ENCODE results near the gene MTHFD1L.
A peak's percentile ranks its signal among the peaks of the same experiment; 100 is the strongest.

Gene MTHFD1L

GRCh38 chr6:150975136-150975535 is 109.6 kb downstream of the MTHFD1L start:
- DNase-seq (ENCODE audit: low read depth): no peak
- TF ChIP-seq CTCF (conservative IDR thresholded peaks at IDR 0.05; ENCODE audit: control insufficient read depth, insufficient read depth, low read depth, low read length): no peak
- no peak overlapping the region for H3K4me3 ChIP-seq (ENCODE audit: control insufficient read depth, low read depth, low read length)

- peak; percentile 24 for DNase-seq (ENCODE audit: low read depth)
- no peak overlapping the region for H3K4me3 ChIP-seq (ENCODE audit: control insufficient read depth, low read depth, low read length)
Observed at GRCh38 chr6:150977281-150977680, 111.8 kb downstream of the MTHFD1L start.

GRCh38 chr6:150978624-150979023 is 113.1 kb downstream of the MTHFD1L start:
- TF ChIP-seq CTCF (conservative IDR thresholded peaks at IDR 0.05; ENCODE audit: control insufficient read depth, insufficient read depth, low read depth, low read length): no peak
- H3K4me3 ChIP-seq (ENCODE audit: control insufficient read depth, low read depth, low read length): no peak overlapping the region
- no peak for DNase-seq (ENCODE audit: low read depth)

More at GRCh38 chr6:150977281-150977680, 111.8 kb downstream of the MTHFD1L start:
- no peak for TF ChIP-seq CTCF (conservative IDR thresholded peaks at IDR 0.05; ENCODE audit: control insufficient read depth, insufficient read depth, low read depth, low read length)

GRCh38 chr6:150979826-150980350 is 114.4 kb downstream of the MTHFD1L start:
- DNase-seq (ENCODE audit: low read depth): no peak
- H3K4me3 ChIP-seq (ENCODE audit: control insufficient read depth, low read depth, low read length): no peak overlapping the region
- TF ChIP-seq CTCF (conservative IDR thresholded peaks at IDR 0.05; ENCODE audit: control insufficient read depth, insufficient read depth, low read depth, low read length): no peak

GRCh38 chr6:150981095-150981494 is 115.6 kb downstream of the MTHFD1L start:
- no peak for DNase-seq (ENCODE audit: low read depth)
- TF ChIP-seq CTCF (conservative IDR thresholded peaks at IDR 0.05; ENCODE audit: control insufficient read depth, insufficient read depth, low read depth, low read length): no peak
- H3K4me3 ChIP-seq (ENCODE audit: control insufficient read depth, low read depth, low read length): no peak overlapping the region

GRCh38 chr6:150981669-150982068 is 116.2 kb downstream of the MTHFD1L start:
- no peak for DNase-seq (ENCODE audit: low read depth)
- TF ChIP-seq CTCF (conservative IDR thresholded peaks at IDR 0.05; ENCODE audit: control insufficient read depth, insufficient read depth, low read depth, low read length): no peak

GRCh38 chr6:150987371-150987828 is 121.9 kb downstream of the MTHFD1L start:
- TF ChIP-seq CTCF (conservative IDR thresholded peaks at IDR 0.05; ENCODE audit: control insufficient read depth, insufficient read depth, low read depth, low read length): no peak
- DNase-seq (ENCODE audit: low read depth): no peak
- H3K4me3 ChIP-seq (ENCODE audit: control insufficient read depth, low read depth, low read length): no peak overlapping the region

More at GRCh38 chr6:150981669-150982068, 116.2 kb downstream of the MTHFD1L start:
- no peak overlapping the region for H3K4me3 ChIP-seq (ENCODE audit: control insufficient read depth, low read depth, low read length)
